Ramos (cell line): Measurements from ENCODE around the gene SHC2.
"Not testable (repeated sequence)": the region's sequence is repeated elsewhere in the genome, so short reads cannot be mapped to it uniquely, and the experiment has no call there.

ENCODE experiments used
- in situ Hi-C: fragments of 300-500 bp; cut with MboI; formaldehyde crosslinking; loops from one replicate; pipeline ENCODE4 v1.14.3; 2022; ENCODE audit warnings: low sequenced_read_pairs; ENCODE audit not compliant: unreplicated experiment

SHC2 gene

DNA sequence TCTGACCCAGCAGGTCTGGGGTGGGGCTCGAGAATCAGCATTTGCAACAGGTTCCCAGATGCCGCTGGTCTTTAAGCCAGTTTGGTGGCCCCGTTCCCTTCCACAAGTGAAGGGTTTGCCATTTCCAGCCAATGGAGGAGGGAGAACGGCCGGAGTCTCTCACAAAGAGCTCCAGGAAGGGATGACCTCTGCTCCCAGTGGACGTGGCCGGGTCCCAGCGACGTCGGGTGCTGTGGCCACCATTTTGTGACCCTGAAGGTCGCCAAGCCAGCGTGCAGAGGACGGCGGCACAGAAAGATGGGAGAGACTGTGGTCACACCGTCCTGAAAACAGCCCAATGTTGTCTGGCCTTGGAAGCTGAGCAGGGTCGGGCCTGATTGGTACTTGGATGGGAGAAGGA, 8.0 kb downstream of the SHC2 start:
- in situ Hi-C loops: no loop called here

DNA sequence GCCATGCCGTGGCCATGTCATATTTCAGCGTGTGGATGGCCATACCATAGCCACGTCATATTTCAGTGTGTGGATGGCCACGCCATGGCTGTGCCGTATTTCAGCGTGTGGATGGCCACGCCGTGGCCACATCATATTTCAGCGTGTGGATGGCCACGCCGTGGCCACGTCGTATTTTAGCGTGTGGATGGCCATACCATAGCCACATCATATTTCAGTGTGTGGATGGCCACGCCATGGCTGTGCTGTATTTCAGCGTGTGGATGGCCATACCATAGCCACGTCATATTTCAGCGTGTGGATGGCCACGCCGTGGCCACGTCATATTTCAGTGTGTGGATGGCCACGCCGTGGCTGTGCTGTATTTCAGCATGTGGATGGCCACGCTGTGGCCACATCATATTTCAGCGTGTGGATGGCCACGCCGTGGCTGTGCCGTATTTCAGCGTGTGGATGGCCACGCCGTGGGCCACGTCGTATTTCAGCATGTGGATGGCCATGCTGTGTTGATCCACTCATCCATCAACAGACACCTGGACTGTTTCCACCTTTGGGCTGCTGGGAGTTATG, 9.8 kb downstream of the SHC2 start:
- in situ Hi-C loops: not testable (repeated sequence)

DNA sequence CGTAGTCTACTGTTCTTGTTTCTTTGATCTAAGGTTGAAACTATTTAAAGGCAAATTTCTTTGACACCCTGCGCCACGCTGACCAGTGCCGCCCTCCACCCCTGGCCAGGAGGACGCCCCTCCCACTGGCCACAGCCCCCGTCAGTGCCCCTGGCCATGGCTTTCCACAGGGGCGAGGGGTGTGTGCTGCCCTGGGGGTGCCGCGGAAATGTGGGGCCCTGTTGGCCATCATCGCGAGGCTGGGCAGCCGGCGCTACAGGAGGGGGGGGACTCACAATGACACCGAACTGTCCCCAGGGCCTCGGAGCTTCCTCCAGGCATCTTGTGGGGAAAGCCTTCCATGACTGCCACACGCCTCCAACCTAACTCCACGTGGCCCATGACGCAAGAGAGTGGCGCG, 10.9 kb downstream of the SHC2 start:
- in situ Hi-C loops: no loop called here

DNA sequence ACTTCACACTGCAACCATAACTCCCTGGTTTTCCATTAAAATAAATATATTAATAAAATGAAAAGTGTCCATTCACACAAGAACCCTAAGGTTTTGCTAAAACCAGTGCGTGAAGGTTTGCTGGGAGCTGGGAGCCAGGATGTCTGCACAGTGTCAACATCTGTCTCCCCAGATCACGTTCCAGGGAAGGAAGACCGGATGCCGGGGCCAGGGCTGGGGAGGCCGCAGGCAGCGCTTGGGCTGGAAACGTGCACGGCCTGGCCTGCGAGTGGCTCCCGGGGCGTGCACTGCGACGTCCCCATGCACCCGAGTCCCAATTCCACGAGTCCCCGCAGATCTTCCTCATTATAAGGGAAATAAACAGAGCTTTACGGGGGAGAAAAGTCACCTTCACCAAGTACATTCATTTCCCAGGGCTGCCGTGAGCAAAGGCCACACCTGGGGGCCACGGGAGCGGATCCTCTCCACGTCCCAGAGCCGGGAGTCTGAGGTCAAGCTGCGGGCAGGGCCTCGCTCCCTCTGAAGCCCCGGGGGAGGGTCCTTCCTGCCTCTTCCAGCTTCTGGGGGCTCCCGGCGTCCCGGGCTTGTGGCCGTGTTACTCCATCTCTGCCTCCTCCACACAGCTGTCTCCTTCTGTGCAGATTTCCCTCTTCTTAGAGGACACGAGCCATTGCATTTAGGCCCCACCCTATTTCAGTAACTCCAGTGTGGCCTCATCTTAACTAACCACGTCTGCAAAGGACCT, 12.8 kb downstream of the SHC2 start:
- in situ Hi-C loops: no loop called here

DNA sequence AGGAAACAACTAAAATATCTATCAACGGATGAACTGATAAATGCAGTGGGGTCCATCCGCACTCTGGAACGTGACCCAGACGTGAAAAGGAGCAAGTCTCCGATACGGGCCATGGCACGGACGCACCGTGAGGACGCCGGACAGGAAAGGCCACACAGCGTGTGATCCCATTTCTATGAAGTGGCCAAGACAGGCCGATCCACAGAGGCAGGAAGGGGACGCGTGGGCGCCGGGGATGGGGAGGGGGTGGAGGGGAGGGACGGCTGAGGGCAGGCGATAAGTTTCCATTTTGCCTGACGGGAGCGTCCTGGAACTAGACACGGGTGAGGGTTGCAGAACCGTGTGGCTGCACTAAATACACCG, 13.8 kb downstream of the SHC2 start:
- in situ Hi-C loops: no loop called here

DNA sequence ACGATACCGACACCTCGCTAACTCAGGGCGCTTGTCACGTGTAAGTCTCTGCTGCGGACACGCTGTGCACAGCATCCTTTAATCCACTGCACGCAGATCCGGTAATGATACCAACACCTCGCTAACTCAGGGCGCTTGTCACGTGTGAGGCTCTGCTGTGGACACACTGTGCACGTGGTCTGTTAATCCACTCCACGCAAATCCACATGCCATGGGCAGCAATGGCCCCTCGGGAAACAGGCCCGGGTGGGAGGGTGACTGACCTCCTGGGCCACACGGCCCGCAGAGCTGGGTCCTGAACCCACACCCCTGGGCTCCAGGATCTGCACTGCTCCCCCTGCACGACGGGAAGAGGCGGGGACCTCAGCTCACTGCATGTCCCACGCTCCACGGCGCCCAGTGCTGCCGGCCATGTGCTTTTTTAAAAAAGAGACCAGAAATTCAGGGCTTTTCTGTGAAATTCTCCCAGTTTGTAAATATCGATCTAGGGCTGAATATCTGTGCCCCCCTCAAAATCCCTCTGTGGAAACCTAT, 16.1 kb downstream of the SHC2 start:
- in situ Hi-C loops: no loop called here

DNA sequence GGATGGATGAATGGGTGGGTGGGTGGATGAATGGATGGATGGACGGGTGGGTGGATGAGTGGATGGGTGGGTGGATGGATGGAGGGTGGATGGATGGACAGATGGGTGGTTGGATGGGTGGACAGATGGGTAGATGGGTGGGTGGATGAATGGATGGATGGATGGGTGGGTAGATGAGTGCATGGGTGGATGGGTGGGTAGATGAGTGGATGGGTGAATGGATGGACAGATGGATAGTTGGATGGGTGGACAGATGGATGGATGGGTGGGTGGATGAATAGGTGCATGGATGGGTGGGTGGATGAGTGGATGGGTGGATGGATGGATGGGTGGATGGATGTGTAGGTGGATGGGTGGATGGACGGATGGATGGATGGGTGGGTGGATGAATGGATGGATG, 17.8 kb downstream of the SHC2 start:
- in situ Hi-C loops: no loop called here

DNA sequence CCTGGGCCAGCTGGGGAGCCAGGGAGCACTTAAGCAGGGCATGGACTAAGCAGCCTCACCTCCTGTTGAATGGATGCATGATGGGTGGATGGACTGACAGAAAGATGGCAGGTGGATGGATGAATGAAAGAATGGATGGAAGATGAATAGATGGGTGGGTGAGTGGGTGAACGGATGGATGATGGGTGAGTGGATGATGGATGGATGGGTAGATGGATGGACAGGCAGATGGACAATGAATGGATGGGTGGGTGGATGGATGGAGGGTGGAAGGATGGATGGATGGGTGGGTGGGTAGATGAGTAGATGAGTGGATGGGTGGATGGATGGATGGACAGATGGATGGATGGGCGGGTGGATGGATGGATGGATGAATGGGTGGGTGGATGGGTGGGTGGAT, 18.7 kb downstream of the SHC2 start:
- in situ Hi-C loops: no loop called here

DNA sequence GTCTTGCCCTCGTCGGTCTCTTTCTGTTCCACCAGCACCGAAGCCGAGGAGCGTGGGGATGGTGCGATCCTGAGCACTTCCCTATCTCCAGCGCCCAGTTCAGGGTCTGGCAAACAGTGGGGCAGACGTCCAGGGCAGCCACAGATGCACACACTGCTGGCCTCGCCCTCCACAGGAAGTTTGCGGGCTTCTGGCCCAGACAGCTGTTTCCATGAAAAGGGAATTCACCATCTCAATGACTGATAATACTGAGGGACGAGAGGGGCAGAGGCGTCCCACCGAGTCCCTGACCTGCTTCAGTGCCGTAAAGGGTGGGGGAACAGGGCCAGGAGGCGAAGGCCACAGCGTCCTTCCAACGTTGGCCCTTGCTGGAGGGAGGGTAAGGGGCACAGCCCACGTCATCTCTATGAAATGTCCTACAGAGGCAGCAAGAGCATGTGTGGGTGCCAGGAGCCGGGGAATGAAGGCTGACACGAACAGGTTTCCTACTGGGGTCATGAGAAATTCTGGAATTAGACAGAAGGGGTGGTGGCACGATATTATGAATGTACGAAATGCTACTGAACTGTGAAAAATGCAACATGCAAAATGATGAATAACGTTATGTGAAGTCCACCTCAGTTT, 19.5 kb downstream of the SHC2 start:
- in situ Hi-C loops: no loop called here

DNA sequence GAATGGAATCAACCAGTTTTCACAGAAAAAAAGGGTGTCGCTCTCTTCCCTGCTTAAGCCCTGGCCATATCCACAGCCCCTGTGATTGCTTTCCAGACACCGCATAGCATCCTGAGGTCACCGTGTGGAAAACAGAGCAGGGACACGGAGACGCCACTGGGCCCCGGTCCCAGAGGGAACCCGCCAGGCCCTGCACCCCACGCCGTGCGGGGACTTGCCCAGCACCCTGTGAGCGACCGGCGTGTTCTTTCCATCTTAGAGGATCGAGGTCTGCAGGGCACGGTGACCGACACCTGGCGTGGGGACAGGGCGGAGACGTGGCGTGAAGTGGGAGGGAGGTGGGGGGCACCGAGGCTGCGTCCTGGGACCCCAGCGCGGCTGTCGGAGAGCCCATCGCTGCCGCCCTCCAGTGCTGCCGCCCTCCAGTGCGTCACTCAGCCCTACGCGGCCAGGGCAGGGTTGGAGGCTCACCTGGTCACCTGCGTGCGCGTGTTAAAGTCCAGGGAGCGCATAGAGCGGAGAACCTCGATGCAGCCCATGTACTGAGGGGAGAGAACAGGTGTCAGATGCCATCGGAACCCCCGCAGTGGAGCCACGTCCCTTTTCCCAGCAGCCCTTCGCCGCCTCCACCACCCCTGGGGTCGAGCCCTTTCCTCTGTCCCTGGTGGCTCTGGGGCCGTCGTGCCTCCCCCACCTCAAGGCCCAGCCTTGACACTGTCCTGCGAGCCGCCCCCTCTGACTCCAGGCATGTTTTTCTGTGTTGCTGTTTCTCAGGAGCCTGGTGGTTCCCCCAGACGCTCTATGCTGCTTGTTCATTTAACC, 20.2 kb downstream of the SHC2 start:
- in situ Hi-C loops: no loop called here

DNA sequence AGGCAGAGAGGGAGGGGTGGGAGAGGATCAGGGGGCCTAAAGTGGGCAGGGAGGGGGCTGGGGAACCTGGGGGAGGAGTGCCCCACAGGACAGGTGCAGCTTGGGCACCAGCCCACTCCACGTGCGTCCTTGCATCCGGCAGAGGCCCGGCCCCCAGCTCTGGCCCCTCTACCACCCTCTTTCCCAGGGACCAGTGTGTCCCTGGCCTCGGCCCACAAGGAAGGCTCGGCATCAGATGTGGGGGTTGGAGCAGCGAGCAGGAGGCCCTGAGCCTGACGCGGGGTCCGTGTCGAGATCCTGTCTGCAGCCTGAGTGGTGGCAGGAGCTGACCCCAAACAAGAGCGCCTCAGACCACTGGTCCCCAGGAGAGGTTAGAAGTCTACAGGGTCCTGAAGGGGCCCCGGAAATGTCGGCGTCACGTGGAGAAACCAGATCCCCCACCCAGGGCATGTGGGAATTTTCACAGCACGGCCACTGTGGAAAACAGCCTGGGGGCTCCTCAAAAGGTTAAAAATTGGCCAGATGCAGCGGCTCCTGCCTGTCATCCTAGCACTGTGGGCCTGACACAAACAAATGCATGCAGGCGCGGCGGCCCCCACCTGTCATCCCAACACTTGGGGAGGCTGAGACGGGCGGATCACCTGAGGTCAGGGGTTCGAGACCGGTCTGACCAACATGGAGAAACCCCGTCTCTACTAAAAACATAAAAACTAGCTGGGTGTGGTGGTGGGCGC, 21.5 kb downstream of the SHC2 start:
- in situ Hi-C loops: no loop called here

DNA sequence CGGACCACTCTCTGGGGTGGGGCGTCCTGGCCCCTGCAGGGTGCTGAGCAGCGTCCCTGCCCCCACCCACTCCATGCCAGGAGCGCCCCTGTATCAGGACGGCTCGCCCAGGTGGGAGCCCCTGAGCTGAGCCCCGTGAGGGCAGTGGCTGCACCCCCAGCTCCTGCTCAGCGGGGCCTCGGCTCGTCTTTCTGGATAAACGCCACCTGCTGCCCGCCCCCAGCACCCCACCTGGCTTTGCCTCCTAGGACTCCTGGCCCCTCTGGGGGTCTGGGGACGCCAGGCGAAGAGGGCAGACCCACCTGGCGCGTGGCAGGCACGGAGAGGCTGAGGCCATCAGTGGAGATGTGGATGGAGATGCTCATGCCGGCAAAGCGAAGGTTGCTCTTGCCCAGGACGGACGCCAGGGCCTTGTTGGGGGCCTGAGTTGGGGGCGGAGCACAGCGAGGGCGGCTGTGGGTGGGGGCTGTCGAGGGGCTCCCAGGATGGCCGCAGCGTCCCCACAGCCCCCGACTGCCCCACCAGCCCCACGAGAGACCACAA, 22.3 kb downstream of the SHC2 start:
- in situ Hi-C loops: no loop called here

DNA sequence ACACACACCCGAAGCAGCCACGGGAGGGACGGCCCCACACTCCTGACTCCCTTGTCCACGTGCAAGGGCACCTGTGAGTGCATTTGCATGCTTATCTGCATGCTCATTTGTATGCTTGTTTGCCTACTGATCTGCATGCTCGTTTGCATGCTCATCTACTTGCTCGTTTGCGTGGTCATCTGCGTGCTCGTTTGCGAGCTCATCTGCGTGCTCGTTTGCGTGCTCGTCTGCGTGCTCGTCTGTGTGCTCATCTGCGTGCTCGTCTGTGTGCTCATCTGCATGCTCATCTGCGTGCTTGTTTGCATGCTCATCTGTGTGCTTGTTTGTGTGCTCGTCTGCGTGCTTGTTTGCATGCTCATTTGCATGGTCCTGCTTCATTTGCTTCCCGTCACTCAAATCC, 23.8 kb downstream of the SHC2 start:
- in situ Hi-C loops: no loop called here

DNA sequence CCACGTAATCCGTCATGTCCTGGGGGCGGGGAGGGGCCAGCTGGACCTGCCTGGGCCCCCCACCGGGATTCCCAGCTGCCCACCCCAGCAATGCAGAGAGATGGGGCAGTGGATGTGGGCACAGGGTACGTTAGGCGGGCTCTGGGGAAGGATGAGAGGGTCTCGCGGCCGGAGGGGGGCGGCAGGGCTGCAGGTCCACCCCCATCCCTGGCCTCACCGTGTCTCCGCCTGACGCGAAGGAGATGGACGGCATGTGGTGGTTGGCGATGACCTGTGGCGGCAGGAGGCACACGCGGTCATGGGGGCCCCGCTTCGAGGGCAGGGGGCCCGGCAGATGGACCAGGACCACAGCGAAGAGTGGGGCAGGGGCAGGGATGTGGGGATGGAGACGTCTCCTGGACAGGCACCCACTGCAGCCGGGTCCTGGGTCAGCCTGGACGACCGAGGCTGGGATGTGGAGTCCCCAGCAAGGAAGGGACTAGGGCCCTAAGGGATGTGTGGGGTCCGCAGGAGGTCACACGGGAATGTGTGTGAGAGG, 24.4 kb downstream of the SHC2 start:
- in situ Hi-C loops: no loop called here

DNA sequence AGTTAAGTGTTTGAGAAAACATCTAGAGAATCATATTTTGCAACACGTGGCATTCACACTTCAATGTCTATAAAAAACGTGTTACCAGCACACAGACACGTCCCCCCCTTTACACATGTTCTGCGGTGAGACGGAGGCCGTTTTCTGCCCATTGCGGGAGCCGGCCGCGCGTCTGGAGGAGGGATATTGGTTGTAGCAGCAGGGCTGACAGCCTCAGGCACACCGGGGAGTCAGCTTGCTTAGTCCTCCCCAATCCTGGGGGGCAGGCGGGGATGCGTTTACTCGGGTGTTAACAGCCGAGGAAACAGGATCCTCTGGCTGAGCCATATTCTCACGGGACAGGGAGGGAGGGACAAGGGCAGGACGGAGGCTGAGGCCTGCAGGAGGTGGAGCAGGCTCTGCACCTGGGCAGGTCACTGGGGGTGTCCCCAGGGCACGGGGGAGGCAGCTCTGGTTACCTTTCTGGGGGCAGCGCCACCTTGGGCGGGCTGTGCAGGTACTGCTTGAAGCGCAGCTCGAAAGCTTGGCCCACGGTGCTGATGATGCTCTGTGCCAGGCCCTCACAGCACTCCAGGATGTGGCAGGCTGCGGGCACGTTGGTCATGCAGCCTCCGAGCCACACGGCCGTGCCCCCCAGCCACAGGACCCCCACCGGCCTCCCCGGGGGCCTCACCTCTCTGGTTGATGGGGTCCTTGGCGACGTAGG, 25.0 kb downstream of the SHC2 start:
- in situ Hi-C loops: no loop called here

DNA sequence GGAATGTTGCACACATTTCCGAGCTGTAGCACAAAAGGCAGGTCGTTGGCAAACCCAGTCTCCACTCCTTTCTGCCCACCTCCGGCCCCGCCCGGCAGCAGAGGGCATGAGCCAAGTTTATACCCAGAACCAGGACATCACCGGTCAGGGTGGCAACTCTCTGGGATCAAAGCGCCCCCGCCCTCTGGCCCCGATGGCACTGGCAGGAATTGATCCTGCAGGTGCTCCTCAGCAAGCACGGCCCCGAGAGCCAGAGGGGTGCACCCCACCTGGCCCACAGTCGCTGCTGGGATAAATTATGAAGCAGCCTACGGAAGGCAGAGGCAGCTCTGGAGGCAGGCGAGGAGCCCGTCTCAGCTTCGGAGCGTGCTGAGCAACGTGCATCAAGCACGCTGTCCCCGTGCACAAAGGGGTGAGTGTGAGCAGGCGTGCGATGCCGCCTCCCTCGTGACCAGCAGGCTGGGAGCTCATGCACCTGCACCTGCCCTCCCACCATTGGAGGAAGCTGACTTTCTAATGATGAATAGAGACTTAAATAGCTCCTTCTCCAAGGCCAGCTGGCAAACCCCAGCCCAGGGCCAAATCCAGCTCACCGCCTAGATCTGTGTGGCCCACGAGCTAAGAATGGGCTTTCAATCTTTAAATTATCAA, 25.7 kb downstream of the SHC2 start:
- in situ Hi-C loops: no loop called here

DNA sequence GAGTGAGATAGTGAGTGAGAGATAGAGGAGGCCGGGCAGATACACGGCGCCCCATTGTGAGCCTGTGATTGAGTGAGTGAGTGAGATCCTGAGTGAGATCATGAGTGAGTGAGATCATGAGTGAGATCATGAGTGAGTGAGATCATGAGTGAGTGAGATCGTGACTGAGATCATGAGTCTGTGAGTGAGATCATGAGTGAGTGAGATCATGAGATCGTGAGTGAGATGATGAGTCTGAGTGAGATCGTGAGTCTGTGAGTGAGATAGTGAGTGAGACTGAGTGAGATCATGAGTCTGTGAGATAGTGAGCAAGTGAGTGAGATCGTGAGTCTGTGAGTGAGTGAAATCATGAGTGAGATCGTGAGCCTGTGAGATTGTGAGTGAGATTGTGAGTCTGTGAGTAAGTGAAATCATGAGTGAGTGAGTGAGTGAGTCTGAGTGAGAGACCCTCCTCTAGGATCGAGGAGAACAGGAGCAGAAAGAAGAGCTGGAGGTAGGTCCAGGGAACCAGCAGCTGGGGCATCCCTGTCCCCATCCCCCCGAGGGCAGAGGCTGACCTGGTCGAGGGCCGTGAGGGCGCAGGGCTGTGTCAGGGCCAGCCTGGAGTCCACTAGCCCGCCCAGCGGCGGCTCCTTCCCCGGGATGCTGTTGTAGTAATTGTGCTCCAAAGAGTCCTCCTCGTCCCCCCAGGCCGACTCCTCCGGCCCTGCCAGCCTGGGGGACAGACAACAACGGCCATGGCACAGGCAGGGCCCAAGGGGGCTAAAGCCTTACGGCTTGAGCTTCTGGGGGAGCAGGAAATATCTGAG, 26.5 kb downstream of the SHC2 start:
- in situ Hi-C loops: no loop called here

DNA sequence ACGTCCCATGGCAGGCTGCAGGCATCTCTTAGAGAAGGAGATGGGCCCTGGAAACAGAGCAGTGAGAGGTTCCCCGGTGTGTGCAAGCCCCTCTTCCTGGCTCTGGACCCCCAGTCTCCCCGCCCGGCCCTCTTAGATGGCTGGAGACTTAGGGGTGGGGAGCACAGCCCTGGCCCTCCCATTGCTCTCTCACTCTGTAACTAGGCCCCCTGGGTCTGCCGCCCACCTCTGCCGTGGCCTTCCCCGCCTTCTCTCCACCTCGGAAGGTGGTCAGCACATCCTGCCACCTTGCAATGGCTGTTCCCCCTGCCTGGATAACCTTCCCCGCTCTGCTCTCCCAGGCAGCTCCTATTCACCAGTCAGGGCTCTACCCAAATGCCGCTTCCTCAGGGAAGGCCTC, 30.1 kb downstream of the SHC2 start:
- in situ Hi-C loops: no loop called here
